ENCODE data around the gene NFKBIE. TPM values are rescaled to one million over a fixed set of nuclear protein-coding genes. Genes with fewer than 3 reads are reported as not detected.

The NFKBIE gene
- total and polyA plus RNA-seq, 9 of the 15 experiments (the other 6 are each of a cell fraction or from before 2014, with no cell fraction given) = 2.1 to 16.4 (median 11.7) TPM

DNA sequence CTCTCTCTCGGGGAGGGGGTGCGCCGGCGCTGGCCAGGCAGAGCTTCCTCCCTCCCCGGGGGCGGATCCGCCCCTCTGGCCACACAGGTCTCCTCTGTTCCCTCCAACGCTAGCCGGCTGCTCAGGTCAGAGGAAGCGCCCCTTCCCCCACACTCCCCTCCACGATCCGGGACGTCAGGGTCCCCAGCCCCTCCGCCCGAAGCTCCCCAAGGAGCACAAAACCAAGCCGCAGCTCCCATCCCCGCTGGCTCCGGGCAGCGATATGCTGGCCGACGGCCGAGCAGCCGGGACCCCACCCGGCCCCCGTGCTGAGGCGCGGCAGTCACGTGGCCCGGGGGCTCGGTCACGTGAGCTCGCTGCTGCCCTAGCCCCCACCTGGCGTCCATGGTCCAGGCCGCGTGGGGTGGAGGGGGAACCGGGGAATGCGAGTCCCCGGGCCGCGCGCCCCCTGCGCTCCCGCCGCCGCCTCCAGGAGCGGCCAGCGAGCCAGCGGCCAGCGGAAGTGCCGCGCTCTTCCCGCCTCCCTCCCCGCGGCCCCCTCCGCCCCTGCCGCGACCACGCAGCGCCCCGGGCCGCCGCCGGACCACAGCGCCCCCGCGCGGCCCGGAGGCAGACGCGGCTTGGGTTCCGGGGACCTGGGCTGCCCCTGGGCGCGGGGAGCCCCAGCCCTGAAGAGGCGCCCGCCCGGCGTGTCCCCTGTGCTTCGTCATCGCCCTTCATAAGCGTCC lies 8.2 kb downstream of the NFKBIE start, which contains the start of gene SLC35B2 (continued):
- TF ChIP-seq, protein P1, sequence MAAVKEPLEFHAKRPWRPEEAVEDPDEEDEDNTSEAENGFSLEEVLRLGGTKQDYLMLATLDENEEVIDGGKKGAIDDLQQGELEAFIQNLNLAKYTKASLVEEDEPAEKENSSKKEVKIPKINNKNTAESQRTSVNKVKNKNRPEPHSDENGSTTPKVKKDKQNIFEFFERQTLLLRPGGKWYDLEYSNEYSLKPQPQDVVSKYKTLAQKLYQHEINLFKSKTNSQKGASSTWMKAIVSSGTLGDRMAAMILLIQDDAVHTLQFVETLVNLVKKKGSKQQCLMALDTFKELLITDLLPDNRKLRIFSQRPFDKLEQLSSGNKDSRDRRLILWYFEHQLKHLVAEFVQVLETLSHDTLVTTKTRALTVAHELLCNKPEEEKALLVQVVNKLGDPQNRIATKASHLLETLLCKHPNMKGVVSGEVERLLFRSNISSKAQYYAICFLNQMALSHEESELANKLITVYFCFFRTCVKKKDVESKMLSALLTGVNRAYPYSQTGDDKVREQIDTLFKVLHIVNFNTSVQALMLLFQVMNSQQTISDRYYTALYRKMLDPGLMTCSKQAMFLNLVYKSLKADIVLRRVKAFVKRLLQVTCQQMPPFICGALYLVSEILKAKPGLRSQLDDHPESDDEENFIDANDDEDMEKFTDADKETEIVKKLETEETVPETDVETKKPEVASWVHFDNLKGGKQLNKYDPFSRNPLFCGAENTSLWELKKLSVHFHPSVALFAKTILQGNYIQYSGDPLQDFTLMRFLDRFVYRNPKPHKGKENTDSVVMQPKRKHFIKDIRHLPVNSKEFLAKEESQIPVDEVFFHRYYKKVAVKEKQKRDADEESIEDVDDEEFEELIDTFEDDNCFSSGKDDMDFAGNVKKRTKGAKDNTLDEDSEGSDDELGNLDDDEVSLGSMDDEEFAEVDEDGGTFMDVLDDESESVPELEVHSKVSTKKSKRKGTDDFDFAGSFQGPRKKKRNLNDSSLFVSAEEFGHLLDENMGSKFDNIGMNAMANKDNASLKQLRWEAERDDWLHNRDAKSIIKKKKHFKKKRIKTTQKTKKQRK (IDR thresholded peaks at IDR 0.05; ENCODE audit: borderline replicate concordance, low read depth, low read length) = no peak
- TF ChIP-seq, protein P2, sequence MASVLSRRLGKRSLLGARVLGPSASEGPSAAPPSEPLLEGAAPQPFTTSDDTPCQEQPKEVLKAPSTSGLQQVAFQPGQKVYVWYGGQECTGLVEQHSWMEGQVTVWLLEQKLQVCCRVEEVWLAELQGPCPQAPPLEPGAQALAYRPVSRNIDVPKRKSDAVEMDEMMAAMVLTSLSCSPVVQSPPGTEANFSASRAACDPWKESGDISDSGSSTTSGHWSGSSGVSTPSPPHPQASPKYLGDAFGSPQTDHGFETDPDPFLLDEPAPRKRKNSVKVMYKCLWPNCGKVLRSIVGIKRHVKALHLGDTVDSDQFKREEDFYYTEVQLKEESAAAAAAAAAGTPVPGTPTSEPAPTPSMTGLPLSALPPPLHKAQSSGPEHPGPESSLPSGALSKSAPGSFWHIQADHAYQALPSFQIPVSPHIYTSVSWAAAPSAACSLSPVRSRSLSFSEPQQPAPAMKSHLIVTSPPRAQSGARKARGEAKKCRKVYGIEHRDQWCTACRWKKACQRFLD (CRISPR knock-in tag; IDR thresholded peaks at IDR 0.05) = no peak; the same call in 1 of the 2 replicates
- TF ChIP-seq CBFB (CRISPR knock-in tag; IDR thresholded peaks at IDR 0.05) (peak; percentile 73; the same call in 1 of the 2 replicates), SRSF9 (IDR thresholded peaks at IDR 0.05; ENCODE audit: borderline replicate concordance, low read depth, low read length) (no peak), ZNF347 (CRISPR knock-in tag; IDR thresholded peaks at IDR 0.05; ENCODE audit: low read depth) (no peak), SMAD2 (IDR thresholded peaks at IDR 0.05; ENCODE audit: low read depth, low read length) (no peak), MED1 (CRISPR knock-in tag; IDR thresholded peaks at IDR 0.05; ENCODE audit: borderline replicate concordance) (no peak), MTF1 (CRISPR knock-in tag; IDR thresholded peaks at IDR 0.05; ENCODE audit: borderline replicate concordance) (no peak), HCFC1 (IDR thresholded peaks at IDR 0.05; ENCODE audit: low read depth, low read length) (peak; percentile 71), EZH2 (IDR thresholded peaks at IDR 0.05; ENCODE audit: borderline replicate concordance, low read depth, low read length) (no peak), NELFE (IDR thresholded peaks at IDR 0.05; ENCODE audit: insufficient read depth, insufficient read length) (no peak), BACH1 (tag; IDR thresholded peaks at IDR 0.05) (no peak), NFE2L1 (tag; IDR thresholded peaks at IDR 0.05; ENCODE audit: borderline replicate concordance, low read depth) (no peak), ZNF561 (CRISPR knock-in tag; conservative IDR thresholded peaks at IDR 0.05) (no peak)
- TF ChIP-seq, protein P3, sequence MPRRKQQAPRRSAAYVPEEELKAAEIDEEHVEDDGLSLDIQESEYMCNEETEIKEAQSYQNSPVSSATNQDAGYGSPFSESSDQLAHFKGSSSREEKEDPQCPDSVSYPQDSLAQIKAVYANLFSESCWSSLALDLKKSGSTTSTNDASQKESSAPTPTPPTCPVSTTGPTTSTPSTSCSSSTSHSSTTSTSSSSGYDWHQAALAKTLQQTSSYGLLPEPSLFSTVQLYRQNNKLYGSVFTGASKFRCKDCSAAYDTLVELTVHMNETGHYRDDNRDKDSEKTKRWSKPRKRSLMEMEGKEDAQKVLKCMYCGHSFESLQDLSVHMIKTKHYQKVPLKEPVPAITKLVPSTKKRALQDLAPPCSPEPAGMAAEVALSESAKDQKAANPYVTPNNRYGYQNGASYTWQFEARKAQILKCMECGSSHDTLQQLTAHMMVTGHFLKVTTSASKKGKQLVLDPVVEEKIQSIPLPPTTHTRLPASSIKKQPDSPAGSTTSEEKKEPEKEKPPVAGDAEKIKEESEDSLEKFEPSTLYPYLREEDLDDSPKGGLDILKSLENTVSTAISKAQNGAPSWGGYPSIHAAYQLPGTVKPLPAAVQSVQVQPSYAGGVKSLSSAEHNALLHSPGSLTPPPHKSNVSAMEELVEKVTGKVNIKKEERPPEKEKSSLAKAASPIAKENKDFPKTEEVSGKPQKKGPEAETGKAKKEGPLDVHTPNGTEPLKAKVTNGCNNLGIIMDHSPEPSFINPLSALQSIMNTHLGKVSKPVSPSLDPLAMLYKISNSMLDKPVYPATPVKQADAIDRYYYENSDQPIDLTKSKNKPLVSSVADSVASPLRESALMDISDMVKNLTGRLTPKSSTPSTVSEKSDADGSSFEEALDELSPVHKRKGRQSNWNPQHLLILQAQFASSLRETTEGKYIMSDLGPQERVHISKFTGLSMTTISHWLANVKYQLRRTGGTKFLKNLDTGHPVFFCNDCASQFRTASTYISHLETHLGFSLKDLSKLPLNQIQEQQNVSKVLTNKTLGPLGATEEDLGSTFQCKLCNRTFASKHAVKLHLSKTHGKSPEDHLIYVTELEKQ (CRISPR knock-in tag; IDR thresholded peaks at IDR 0.05) = no peak
- TF ChIP-seq, protein P4, sequence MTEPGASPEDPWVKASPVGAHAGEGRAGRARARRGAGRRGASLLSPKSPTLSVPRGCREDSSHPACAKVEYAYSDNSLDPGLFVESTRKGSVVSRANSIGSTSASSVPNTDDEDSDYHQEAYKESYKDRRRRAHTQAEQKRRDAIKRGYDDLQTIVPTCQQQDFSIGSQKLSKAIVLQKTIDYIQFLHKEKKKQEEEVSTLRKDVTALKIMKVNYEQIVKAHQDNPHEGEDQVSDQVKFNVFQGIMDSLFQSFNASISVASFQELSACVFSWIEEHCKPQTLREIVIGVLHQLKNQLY (CRISPR knock-in tag; conservative IDR thresholded peaks at IDR 0.05) = 0 out of 4 replicates have a peak, but pooled peaks of 1 of the 2 experiments have one; percentile 70
- TF ChIP-seq, protein P5, sequence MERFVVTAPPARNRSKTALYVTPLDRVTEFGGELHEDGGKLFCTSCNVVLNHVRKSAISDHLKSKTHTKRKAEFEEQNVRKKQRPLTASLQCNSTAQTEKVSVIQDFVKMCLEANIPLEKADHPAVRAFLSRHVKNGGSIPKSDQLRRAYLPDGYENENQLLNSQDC (CRISPR knock-in tag; IDR thresholded peaks at IDR 0.05) = no peak
